Measurements from ENCODE around the gene GMNC. TPM values are rescaled to one million over a fixed set of nuclear protein-coding genes. Genes with fewer than 3 reads are reported as not detected.
"Not testable (repeated sequence)": the region's sequence is repeated elsewhere in the genome, so short reads cannot be mapped to it uniquely, and the experiment has no call there.

Gene GMNC
- under 1 TPM; 0.32 to 0.34 TPM for total RNA-seq
- long read RNA-seq: 0 reads

GRCh38 chr3:190862209-190863118 lies at the start of gene GMNC:
GMNC (minus strand) TSS chr3:190862694; CDS start chr3:190862615, 79 bp downstream.
- peak; percentile 96 to 99 for ATAC-seq
- DNase-seq: peak; percentile 90
- intact Hi-C loops (cut with DNase I): loop anchor here in 1 of 2 donors (10.0 kb wide), 1 partner anchor 158 kb away; no protein-coding TSS in a partner anchor

GRCh38 chr3:190911382-190911781 lies 48.9 kb upstream of the GMNC start:
- DNase-seq: no peak
- intact Hi-C loops (cut with DNase I): no loop called here
- ATAC-seq: no peak

- DNase-seq (no peak), ATAC-seq (no peak)
- intact Hi-C loops (cut with DNase I): no loop called here
These were observed 47.4 kb upstream of the GMNC start for GRCh38 chr3:190909908-190910307.

GRCh38 chr3:190903156-190903555 lies 40.7 kb upstream of the GMNC start:
- no peak for DNase-seq
- no peak for ATAC-seq
- intact Hi-C loops (cut with DNase I): no loop called here

GRCh38 chr3:190902292-190902691 lies 39.8 kb upstream of the GMNC start:
- ATAC-seq (no peak), DNase-seq (no peak)
- intact Hi-C loops (cut with DNase I): no loop called here

GRCh38 chr3:190892395-190892902 lies 30.0 kb upstream of the GMNC start:
- no peak for ATAC-seq
- no peak for DNase-seq
- intact Hi-C loops (cut with DNase I): no loop called here

- peak in 1 of 2 donors; percentile 29 for ATAC-seq
- intact Hi-C loops (cut with DNase I): loop anchor here (5.0 kb wide), 2 partner anchors 160 to 165 kb away; no protein-coding TSS in a partner anchor
- DNase-seq: no peak
These were observed 24.5 kb upstream of the GMNC start for GRCh38 chr3:190886945-190887344.

- DNase-seq (peak; percentile 27), ATAC-seq (no peak)
- intact Hi-C loops (cut with DNase I): no loop called here
These were observed 21.7 kb upstream of the GMNC start for GRCh38 chr3:190883973-190884832.

- no peak for DNase-seq
- no peak for ATAC-seq
- intact Hi-C loops (cut with DNase I): no loop called here
These were observed 20.6 kb upstream of the GMNC start for GRCh38 chr3:190883141-190883540.

GRCh38 chr3:190877925-190878324 lies 15.4 kb upstream of the GMNC start:
- DNase-seq (no peak), ATAC-seq (no peak)
- intact Hi-C loops (cut with DNase I): no loop called here

GRCh38 chr3:190876433-190876832 lies 13.9 kb upstream of the GMNC start:
- ATAC-seq; DNase-seq; intact Hi-C loops (cut with DNase I): not testable (repeated sequence)

GRCh38 chr3:190875061-190875460 lies 12.6 kb upstream of the GMNC start:
- DNase-seq; intact Hi-C loops (cut with DNase I); ATAC-seq: not testable (repeated sequence)

- ATAC-seq (no peak), DNase-seq (no peak)
- intact Hi-C loops (cut with DNase I): no loop called here
These were observed 7.6 kb upstream of the GMNC start for GRCh38 chr3:190870127-190870526.

- intact Hi-C loops (cut with DNase I): loop anchor here in 1 of 2 donors (10.0 kb wide), 1 partner anchor 162 kb away; no protein-coding TSS in a partner anchor
- DNase-seq: no peak
- no peak for ATAC-seq
These were observed 4.6 kb upstream of the GMNC start for GRCh38 chr3:190867071-190867470.

- DNase-seq (no peak), ATAC-seq (no peak)
- intact Hi-C loops (cut with DNase I): loop anchor here in 1 of 2 donors (10.0 kb wide), 1 partner anchor 161 kb away; no protein-coding TSS in a partner anchor
These were observed 3.3 kb upstream of the GMNC start for GRCh38 chr3:190865828-190866227.

- DNase-seq: no peak
- intact Hi-C loops (cut with DNase I): loop anchor here in 1 of 2 donors (10.0 kb wide), 1 partner anchor 161 kb away; no protein-coding TSS in a partner anchor
- ATAC-seq: no peak
These were observed 2.9 kb upstream of the GMNC start for GRCh38 chr3:190865419-190865818.

GRCh38 chr3:190864002-190864401 lies 1.5 kb upstream of the GMNC start:
- intact Hi-C loops (cut with DNase I): loop anchor here in 1 of 2 donors (10.0 kb wide), 1 partner anchor 159 kb away; no protein-coding TSS in a partner anchor
- ATAC-seq: no peak
- DNase-seq: no peak

GRCh38 chr3:190863119-190863465 lies 598 bp upstream of the GMNC start:
- intact Hi-C loops (cut with DNase I): loop anchor here in 1 of 2 donors (10.0 kb wide), 1 partner anchor 158 kb away; no protein-coding TSS in a partner anchor
- no peak for ATAC-seq
- DNase-seq: no peak

GRCh38 chr3:190860521-190860920 lies 2.0 kb downstream of the GMNC start:
- ATAC-seq (no peak), DNase-seq (no peak)
- intact Hi-C loops (cut with DNase I): loop anchor here in 1 of 2 donors (10.0 kb wide), 1 partner anchor 156 kb away; no protein-coding TSS in a partner anchor

Measured in left cardiac atrium (tissue), 4 donors.